ENCODE results near the gene PAX2.

Gene PAX2

GRCh38 chr10:100759331-100759730 lies 13.9 kb downstream of the PAX2 start:
- H3K36me3 ChIP-seq (ENCODE audit: control insufficient read depth in 2 of 2, insufficient read depth in 2 of 2, low read length in 2 of 2) = no peaks in the 10 kb centered on the region
- H3K9me3 ChIP-seq (ENCODE audit: control insufficient read depth in 2 of 2, low read length in 2 of 2) = no peaks in the 10 kb centered on the region
- no peak overlapping the region for H3K27ac ChIP-seq (ENCODE audit: low read depth in 2 of 2, low read length in 2 of 2)
- no peak overlapping the region for H3K9ac ChIP-seq (ENCODE audit: low read depth in 1 of 2, low read length in 2 of 2)
- H3K27me3 ChIP-seq (ENCODE audit: control insufficient read depth in 2 of 2, insufficient read depth in 2 of 2, low read length in 2 of 2) = peaks cover 47 to 48% of the 10 kb centered on the region in 2 donors
- H3K4me1 ChIP-seq (ENCODE audit: control insufficient read depth in 2 of 2, insufficient read depth in 2 of 2, low read length in 2 of 2) = no peaks in the 10 kb centered on the region
- H3K4me3 ChIP-seq (ENCODE audit: low read length in 2 of 2) = no peak overlapping the region

- H3K4me3 ChIP-seq (ENCODE audit: low read length in 2 of 2) = no peak overlapping the region
- no peaks in the 10 kb centered on the region for H3K9me3 ChIP-seq (ENCODE audit: control insufficient read depth in 2 of 2, low read length in 2 of 2)
- H3K36me3 ChIP-seq (ENCODE audit: control insufficient read depth in 2 of 2, insufficient read depth in 2 of 2, low read length in 2 of 2) = no peaks in the 10 kb centered on the region
- peaks cover 38 to 44% of the 10 kb centered on the region in 2 donors for H3K27me3 ChIP-seq (ENCODE audit: control insufficient read depth in 2 of 2, insufficient read depth in 2 of 2, low read length in 2 of 2)
- H3K9ac ChIP-seq (ENCODE audit: low read depth in 1 of 2, low read length in 2 of 2) = no peak overlapping the region
- H3K27ac ChIP-seq (ENCODE audit: low read depth in 2 of 2, low read length in 2 of 2) = no peak overlapping the region
- H3K4me1 ChIP-seq (ENCODE audit: control insufficient read depth in 2 of 2, insufficient read depth in 2 of 2, low read length in 2 of 2) = no peaks in the 10 kb centered on the region
These were observed 15.3 kb downstream of the PAX2 start for GRCh38 chr10:100760726-100761125.

- no peaks in the 10 kb centered on the region for H3K36me3 ChIP-seq (ENCODE audit: control insufficient read depth in 2 of 2, insufficient read depth in 2 of 2, low read length in 2 of 2)
- H3K4me1 ChIP-seq (ENCODE audit: control insufficient read depth in 2 of 2, insufficient read depth in 2 of 2, low read length in 2 of 2) = no peaks in the 10 kb centered on the region
- H3K4me3 ChIP-seq (ENCODE audit: low read length in 2 of 2) = no peak overlapping the region
- H3K9ac ChIP-seq (ENCODE audit: low read depth in 1 of 2, low read length in 2 of 2) = no peak overlapping the region
- H3K27ac ChIP-seq (ENCODE audit: low read depth in 2 of 2, low read length in 2 of 2) = no peak overlapping the region
- H3K9me3 ChIP-seq (ENCODE audit: control insufficient read depth in 2 of 2, low read length in 2 of 2) = no peaks in the 10 kb centered on the region
- H3K27me3 ChIP-seq (ENCODE audit: control insufficient read depth in 2 of 2, insufficient read depth in 2 of 2, low read length in 2 of 2) = peaks cover 37 to 44% of the 10 kb centered on the region in 2 donors
These were observed 15.8 kb downstream of the PAX2 start for GRCh38 chr10:100761191-100761590.

GRCh38 chr10:100763043-100763747 lies 17.8 kb downstream of the PAX2 start:
- H3K27me3 ChIP-seq (ENCODE audit: control insufficient read depth in 2 of 2, insufficient read depth in 2 of 2, low read length in 2 of 2) = peaks cover 35 to 43% of the 10 kb centered on the region in 2 donors
- H3K4me1 ChIP-seq (ENCODE audit: control insufficient read depth in 2 of 2, insufficient read depth in 2 of 2, low read length in 2 of 2) = no peaks in the 10 kb centered on the region
- H3K36me3 ChIP-seq (ENCODE audit: control insufficient read depth in 2 of 2, insufficient read depth in 2 of 2, low read length in 2 of 2) = no peaks in the 10 kb centered on the region
- no peak overlapping the region for H3K4me3 ChIP-seq (ENCODE audit: low read length in 2 of 2)
- H3K9ac ChIP-seq (ENCODE audit: low read depth in 1 of 2, low read length in 2 of 2) = no peak overlapping the region
- H3K27ac ChIP-seq (ENCODE audit: low read depth in 2 of 2, low read length in 2 of 2) = no peak overlapping the region
- H3K9me3 ChIP-seq (ENCODE audit: control insufficient read depth in 2 of 2, low read length in 2 of 2) = no peaks in the 10 kb centered on the region

GRCh38 chr10:100766693-100767421 lies 21.5 kb downstream of the PAX2 start:
- H3K27me3 ChIP-seq (ENCODE audit: control insufficient read depth in 2 of 2, insufficient read depth in 2 of 2, low read length in 2 of 2) = peaks cover 25 to 30% of the 10 kb centered on the region in 2 donors
- H3K4me3 ChIP-seq (ENCODE audit: low read length in 2 of 2) = no peak overlapping the region
- H3K9me3 ChIP-seq (ENCODE audit: control insufficient read depth in 2 of 2, low read length in 2 of 2) = no peaks in the 10 kb centered on the region
- H3K27ac ChIP-seq (ENCODE audit: low read depth in 2 of 2, low read length in 2 of 2) = no peak overlapping the region
- H3K4me1 ChIP-seq (ENCODE audit: control insufficient read depth in 2 of 2, insufficient read depth in 2 of 2, low read length in 2 of 2) = no peaks in the 10 kb centered on the region
- no peaks in the 10 kb centered on the region for H3K36me3 ChIP-seq (ENCODE audit: control insufficient read depth in 2 of 2, insufficient read depth in 2 of 2, low read length in 2 of 2)
- no peak overlapping the region for H3K9ac ChIP-seq (ENCODE audit: low read depth in 1 of 2, low read length in 2 of 2)

GRCh38 chr10:100767422-100767775 lies 22.0 kb downstream of the PAX2 start:
- no peaks in the 10 kb centered on the region for H3K36me3 ChIP-seq (ENCODE audit: control insufficient read depth in 2 of 2, insufficient read depth in 2 of 2, low read length in 2 of 2)
- peaks cover 24 to 30% of the 10 kb centered on the region in 2 donors for H3K27me3 ChIP-seq (ENCODE audit: control insufficient read depth in 2 of 2, insufficient read depth in 2 of 2, low read length in 2 of 2)
- H3K9ac ChIP-seq (ENCODE audit: low read depth in 1 of 2, low read length in 2 of 2) = no peak overlapping the region

GRCh38 chr10:100769481-100769880 lies 24.1 kb downstream of the PAX2 start:
- H3K27me3 ChIP-seq (ENCODE audit: control insufficient read depth in 2 of 2, insufficient read depth in 2 of 2, low read length in 2 of 2) = peaks cover 22 to 23% of the 10 kb centered on the region in 2 donors
- no peak overlapping the region for H3K4me3 ChIP-seq (ENCODE audit: low read length in 2 of 2)

More at GRCh38 chr10:100767422-100767775, 22.0 kb downstream of the PAX2 start:
- no peak overlapping the region for H3K4me3 ChIP-seq (ENCODE audit: low read length in 2 of 2)
- no peaks in the 10 kb centered on the region for H3K4me1 ChIP-seq (ENCODE audit: control insufficient read depth in 2 of 2, insufficient read depth in 2 of 2, low read length in 2 of 2)
- H3K9me3 ChIP-seq (ENCODE audit: control insufficient read depth in 2 of 2, low read length in 2 of 2) = no peaks in the 10 kb centered on the region
- H3K27ac ChIP-seq (ENCODE audit: low read depth in 2 of 2, low read length in 2 of 2) = no peak overlapping the region

GRCh38 chr10:100773646-100774045 lies 28.3 kb downstream of the PAX2 start:
- Histone ChIP-seq H3K27me3 (ENCODE audit: control insufficient read depth in 2 of 2, insufficient read depth in 2 of 2, low read length in 2 of 2) (peaks cover 4 to 5% of the 10 kb centered on the region in 2 donors), H3K9ac (ENCODE audit: low read depth in 1 of 2, low read length in 2 of 2) (no peak overlapping the region), H3K4me1 (ENCODE audit: control insufficient read depth in 2 of 2, insufficient read depth in 2 of 2, low read length in 2 of 2) (no peaks in the 10 kb centered on the region), H3K9me3 (ENCODE audit: control insufficient read depth in 2 of 2, low read length in 2 of 2) (no peaks in the 10 kb centered on the region), H3K4me3 (ENCODE audit: low read length in 2 of 2) (no peak overlapping the region), H3K36me3 (ENCODE audit: control insufficient read depth in 2 of 2, insufficient read depth in 2 of 2, low read length in 2 of 2) (no peaks in the 10 kb centered on the region), H3K27ac (ENCODE audit: low read depth in 2 of 2, low read length in 2 of 2) (no peak overlapping the region)

More at GRCh38 chr10:100769481-100769880, 24.1 kb downstream of the PAX2 start:
- H3K9ac ChIP-seq (ENCODE audit: low read depth in 1 of 2, low read length in 2 of 2) = no peak overlapping the region
- H3K27ac ChIP-seq (ENCODE audit: low read depth in 2 of 2, low read length in 2 of 2) = no peak overlapping the region
- no peaks in the 10 kb centered on the region for H3K4me1 ChIP-seq (ENCODE audit: control insufficient read depth in 2 of 2, insufficient read depth in 2 of 2, low read length in 2 of 2)
- no peaks in the 10 kb centered on the region for H3K36me3 ChIP-seq (ENCODE audit: control insufficient read depth in 2 of 2, insufficient read depth in 2 of 2, low read length in 2 of 2)
- H3K9me3 ChIP-seq (ENCODE audit: control insufficient read depth in 2 of 2, low read length in 2 of 2) = no peaks in the 10 kb centered on the region

GRCh38 chr10:100774223-100774622 lies 28.8 kb downstream of the PAX2 start:
- Histone ChIP-seq H3K4me1 (ENCODE audit: control insufficient read depth in 2 of 2, insufficient read depth in 2 of 2, low read length in 2 of 2) (no peaks in the 10 kb centered on the region), H3K9ac (ENCODE audit: low read depth in 1 of 2, low read length in 2 of 2) (no peak overlapping the region), H3K27ac (ENCODE audit: low read depth in 2 of 2, low read length in 2 of 2) (no peak overlapping the region), H3K36me3 (ENCODE audit: control insufficient read depth in 2 of 2, insufficient read depth in 2 of 2, low read length in 2 of 2) (no peaks in the 10 kb centered on the region), H3K4me3 (ENCODE audit: low read length in 2 of 2) (no peak overlapping the region), H3K9me3 (ENCODE audit: control insufficient read depth in 2 of 2, low read length in 2 of 2) (no peaks in the 10 kb centered on the region), H3K27me3 (ENCODE audit: control insufficient read depth in 2 of 2, insufficient read depth in 2 of 2, low read length in 2 of 2) (peaks cover 8 to 9% of the 10 kb centered on the region in 2 donors)

- no peaks in the 10 kb centered on the region for H3K9me3 ChIP-seq (ENCODE audit: control insufficient read depth in 2 of 2, low read length in 2 of 2)
- H3K36me3 ChIP-seq (ENCODE audit: control insufficient read depth in 2 of 2, insufficient read depth in 2 of 2, low read length in 2 of 2) = no peaks in the 10 kb centered on the region
- H3K4me1 ChIP-seq (ENCODE audit: control insufficient read depth in 2 of 2, insufficient read depth in 2 of 2, low read length in 2 of 2) = no peaks in the 10 kb centered on the region
- no peak overlapping the region for H3K9ac ChIP-seq (ENCODE audit: low read depth in 1 of 2, low read length in 2 of 2)
- H3K27ac ChIP-seq (ENCODE audit: low read depth in 2 of 2, low read length in 2 of 2) = no peak overlapping the region
- H3K27me3 ChIP-seq (ENCODE audit: control insufficient read depth in 2 of 2, insufficient read depth in 2 of 2, low read length in 2 of 2) = peaks cover 10 to 12% of the 10 kb centered on the region in 2 donors
- no peak overlapping the region for H3K4me3 ChIP-seq (ENCODE audit: low read length in 2 of 2)
These were observed 29.5 kb downstream of the PAX2 start for GRCh38 chr10:100774876-100775275.

Measured in mucosa of rectum (tissue), 2 donors.